ENCODE data around the gene TMEM38A.

- TF ChIP-seq EZH2 (IDR thresholded peaks at IDR 0.05; ENCODE audit: borderline replicate concordance, low read length) (no peak), CTCF (conservative IDR thresholded peaks at IDR 0.05 in 1 of 2, IDR thresholded peaks at IDR 0.05 in 1 of 2; ENCODE audit: extremely low read depth in 1 of 2, insufficient read depth in 1 of 2, low read depth in 1 of 2, low read length in 2 of 2) (no peak)
Observed at GRCh38 chr19:16679811-16680210, 18.9 kb downstream of the TMEM38A start.
